ENCODE results near the gene ZNF469.

ZNF469 gene

DNA sequence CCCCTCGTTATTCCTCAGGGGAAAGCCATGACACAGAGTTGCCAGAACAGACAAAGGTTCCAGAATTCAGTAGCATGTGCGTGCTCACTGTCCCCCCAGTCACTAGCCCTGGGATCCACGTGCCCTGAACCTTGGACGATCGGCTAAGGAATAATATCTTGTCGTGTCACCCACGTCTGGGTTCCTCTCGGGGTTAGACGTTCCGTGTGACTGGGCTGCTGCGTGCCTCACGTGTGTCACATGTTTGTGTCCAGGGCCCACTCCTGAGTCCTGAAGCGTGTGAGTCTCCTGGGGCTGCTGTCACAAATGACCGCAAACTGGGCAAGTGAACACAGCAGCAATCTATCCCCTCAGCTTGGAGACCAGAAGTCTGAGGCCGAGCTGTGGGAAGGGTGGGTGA, 12.4 kb upstream of the ZNF469 start:
- Histone ChIP-seq H3K36me3 (ENCODE audit: control insufficient read depth in 2 of 2, insufficient read depth in 2 of 2, low read length in 2 of 2) (no peaks in the 10 kb centered on the region), H3K27me3 (ENCODE audit: control insufficient read depth in 2 of 2, insufficient read depth in 2 of 2, low read length in 2 of 2) (no peaks in the 10 kb centered on the region), H3K9ac (ENCODE audit: low read depth in 1 of 2, low read length in 2 of 2) (no peak overlapping the region), H3K9me3 (ENCODE audit: control insufficient read depth in 2 of 2, low read length in 2 of 2) (no peaks in the 10 kb centered on the region), H3K4me3 (ENCODE audit: low read length in 2 of 2) (no peak overlapping the region), H3K27ac (ENCODE audit: low read depth in 2 of 2, low read length in 2 of 2) (no peak overlapping the region), H3K4me1 (ENCODE audit: control insufficient read depth in 2 of 2, insufficient read depth in 2 of 2, low read length in 2 of 2) (no peaks in the 10 kb centered on the region)

DNA sequence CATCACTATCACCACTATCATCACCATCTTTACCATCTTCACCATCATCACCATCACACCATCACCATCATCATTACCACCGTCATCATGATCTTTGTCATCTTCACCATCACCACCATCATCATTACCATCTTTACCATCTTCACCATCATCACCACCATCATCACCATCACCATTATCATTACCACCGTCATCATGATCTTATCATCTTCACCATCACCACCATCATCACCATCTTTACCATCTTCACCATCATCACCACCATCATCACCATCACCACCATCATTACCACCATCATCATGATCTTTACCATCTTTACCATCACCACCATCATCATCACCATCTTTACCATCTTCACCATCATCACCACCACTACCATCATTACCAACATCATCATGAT, 10.2 kb upstream of the ZNF469 start:
- H3K4me3 ChIP-seq (ENCODE audit: low read length in 2 of 2): no peak overlapping the region
- H3K9ac ChIP-seq (ENCODE audit: low read depth in 1 of 2, low read length in 2 of 2): no peak overlapping the region
- H3K27me3 ChIP-seq (ENCODE audit: control insufficient read depth in 2 of 2, insufficient read depth in 2 of 2, low read length in 2 of 2): no peaks in the 10 kb centered on the region
- H3K4me1 ChIP-seq (ENCODE audit: control insufficient read depth in 2 of 2, insufficient read depth in 2 of 2, low read length in 2 of 2): no peaks in the 10 kb centered on the region
- no peak overlapping the region for H3K27ac ChIP-seq (ENCODE audit: low read depth in 2 of 2, low read length in 2 of 2)
- no peaks in the 10 kb centered on the region for H3K36me3 ChIP-seq (ENCODE audit: control insufficient read depth in 2 of 2, insufficient read depth in 2 of 2, low read length in 2 of 2)
- H3K9me3 ChIP-seq (ENCODE audit: control insufficient read depth in 2 of 2, low read length in 2 of 2): no peaks in the 10 kb centered on the region

DNA sequence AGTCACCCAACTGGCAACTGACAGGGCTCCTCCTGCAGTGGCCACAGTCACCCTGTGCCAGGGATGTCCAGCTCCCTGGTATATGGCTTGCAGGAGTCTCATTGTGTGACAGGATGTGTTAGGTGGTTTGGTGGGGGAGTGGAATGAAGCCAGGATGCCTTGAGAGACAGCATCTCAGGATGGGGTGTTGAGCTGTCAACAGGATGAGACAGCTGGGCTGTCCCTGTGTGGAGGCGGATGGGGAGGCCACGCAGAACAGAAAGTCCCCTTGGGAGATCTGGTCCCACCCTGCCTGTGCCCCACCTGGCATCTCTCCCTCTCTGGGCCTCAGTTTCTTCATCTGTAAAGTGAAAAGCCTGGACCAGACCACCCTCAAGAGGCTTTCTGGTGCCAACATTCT, 9.5 kb upstream of the ZNF469 start:
- H3K9ac ChIP-seq (ENCODE audit: low read depth in 1 of 2, low read length in 2 of 2): no peak overlapping the region
- H3K9me3 ChIP-seq (ENCODE audit: control insufficient read depth in 2 of 2, low read length in 2 of 2): no peaks in the 10 kb centered on the region
- H3K4me3 ChIP-seq (ENCODE audit: low read length in 2 of 2): no peak overlapping the region
- no peak overlapping the region for H3K27ac ChIP-seq (ENCODE audit: low read depth in 2 of 2, low read length in 2 of 2)
- no peaks in the 10 kb centered on the region for H3K36me3 ChIP-seq (ENCODE audit: control insufficient read depth in 2 of 2, insufficient read depth in 2 of 2, low read length in 2 of 2)
- no peaks in the 10 kb centered on the region for H3K4me1 ChIP-seq (ENCODE audit: control insufficient read depth in 2 of 2, insufficient read depth in 2 of 2, low read length in 2 of 2)
- no peaks in the 10 kb centered on the region for H3K27me3 ChIP-seq (ENCODE audit: control insufficient read depth in 2 of 2, insufficient read depth in 2 of 2, low read length in 2 of 2)

- Histone ChIP-seq H3K4me3 (ENCODE audit: low read length in 2 of 2) (no peak overlapping the region), H3K36me3 (ENCODE audit: control insufficient read depth in 2 of 2, insufficient read depth in 2 of 2, low read length in 2 of 2) (no peaks in the 10 kb centered on the region), H3K27ac (ENCODE audit: low read depth in 2 of 2, low read length in 2 of 2) (no peak overlapping the region)
These were observed 8.7 kb upstream of the ZNF469 start for GRCh38 chr16:88373927-88374492.

DNA sequence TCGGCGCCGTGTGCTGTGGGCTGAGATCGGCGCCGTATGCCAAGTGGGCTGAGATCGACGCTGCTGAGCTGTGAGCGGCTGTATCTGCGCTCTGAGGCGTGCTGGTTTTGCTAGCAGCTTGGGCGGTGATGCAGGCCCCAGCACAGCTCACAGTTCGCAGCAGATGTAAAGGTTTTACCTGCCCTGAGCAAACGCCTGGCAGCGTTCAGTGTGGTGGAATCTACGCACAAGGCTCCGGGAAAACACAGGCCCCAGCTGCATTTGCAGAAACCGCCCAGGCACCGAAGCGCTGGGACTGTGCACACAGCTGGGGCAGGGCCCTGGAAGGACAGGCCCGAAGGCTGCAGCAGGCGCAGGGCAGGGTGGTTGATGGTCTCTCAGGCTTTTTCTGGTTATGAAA, 8.0 kb upstream of the ZNF469 start:
- Histone ChIP-seq H3K36me3 (ENCODE audit: control insufficient read depth in 2 of 2, insufficient read depth in 2 of 2, low read length in 2 of 2) (no peaks in the 10 kb centered on the region), H3K27me3 (ENCODE audit: control insufficient read depth in 2 of 2, insufficient read depth in 2 of 2, low read length in 2 of 2) (no peaks in the 10 kb centered on the region), H3K9ac (ENCODE audit: low read depth in 1 of 2, low read length in 2 of 2) (no peak overlapping the region), H3K27ac (ENCODE audit: low read depth in 2 of 2, low read length in 2 of 2) (no peak overlapping the region), H3K4me3 (ENCODE audit: low read length in 2 of 2) (no peak overlapping the region), H3K4me1 (ENCODE audit: control insufficient read depth in 2 of 2, insufficient read depth in 2 of 2, low read length in 2 of 2) (no peaks in the 10 kb centered on the region), H3K9me3 (ENCODE audit: control insufficient read depth in 2 of 2, low read length in 2 of 2) (no peaks in the 10 kb centered on the region)

More at GRCh38 chr16:88373927-88374492, 8.7 kb upstream of the ZNF469 start:
- Histone ChIP-seq H3K27me3 (ENCODE audit: control insufficient read depth in 2 of 2, insufficient read depth in 2 of 2, low read length in 2 of 2) (no peaks in the 10 kb centered on the region), H3K9ac (ENCODE audit: low read depth in 1 of 2, low read length in 2 of 2) (no peak overlapping the region), H3K9me3 (ENCODE audit: control insufficient read depth in 2 of 2, low read length in 2 of 2) (no peaks in the 10 kb centered on the region), H3K4me1 (ENCODE audit: control insufficient read depth in 2 of 2, insufficient read depth in 2 of 2, low read length in 2 of 2) (no peaks in the 10 kb centered on the region)

- Histone ChIP-seq H3K9ac (ENCODE audit: low read depth in 1 of 2, low read length in 2 of 2) (no peak overlapping the region), H3K27me3 (ENCODE audit: control insufficient read depth in 2 of 2, insufficient read depth in 2 of 2, low read length in 2 of 2) (no peaks in the 10 kb centered on the region), H3K4me3 (ENCODE audit: low read length in 2 of 2) (no peak overlapping the region), H3K27ac (ENCODE audit: low read depth in 2 of 2, low read length in 2 of 2) (no peak overlapping the region), H3K4me1 (ENCODE audit: control insufficient read depth in 2 of 2, insufficient read depth in 2 of 2, low read length in 2 of 2) (no peaks in the 10 kb centered on the region), H3K36me3 (ENCODE audit: control insufficient read depth in 2 of 2, insufficient read depth in 2 of 2, low read length in 2 of 2) (no peaks in the 10 kb centered on the region), H3K9me3 (ENCODE audit: control insufficient read depth in 2 of 2, low read length in 2 of 2) (no peaks in the 10 kb centered on the region)
These were observed 7.4 kb upstream of the ZNF469 start for GRCh38 chr16:88375236-88375975.

DNA sequence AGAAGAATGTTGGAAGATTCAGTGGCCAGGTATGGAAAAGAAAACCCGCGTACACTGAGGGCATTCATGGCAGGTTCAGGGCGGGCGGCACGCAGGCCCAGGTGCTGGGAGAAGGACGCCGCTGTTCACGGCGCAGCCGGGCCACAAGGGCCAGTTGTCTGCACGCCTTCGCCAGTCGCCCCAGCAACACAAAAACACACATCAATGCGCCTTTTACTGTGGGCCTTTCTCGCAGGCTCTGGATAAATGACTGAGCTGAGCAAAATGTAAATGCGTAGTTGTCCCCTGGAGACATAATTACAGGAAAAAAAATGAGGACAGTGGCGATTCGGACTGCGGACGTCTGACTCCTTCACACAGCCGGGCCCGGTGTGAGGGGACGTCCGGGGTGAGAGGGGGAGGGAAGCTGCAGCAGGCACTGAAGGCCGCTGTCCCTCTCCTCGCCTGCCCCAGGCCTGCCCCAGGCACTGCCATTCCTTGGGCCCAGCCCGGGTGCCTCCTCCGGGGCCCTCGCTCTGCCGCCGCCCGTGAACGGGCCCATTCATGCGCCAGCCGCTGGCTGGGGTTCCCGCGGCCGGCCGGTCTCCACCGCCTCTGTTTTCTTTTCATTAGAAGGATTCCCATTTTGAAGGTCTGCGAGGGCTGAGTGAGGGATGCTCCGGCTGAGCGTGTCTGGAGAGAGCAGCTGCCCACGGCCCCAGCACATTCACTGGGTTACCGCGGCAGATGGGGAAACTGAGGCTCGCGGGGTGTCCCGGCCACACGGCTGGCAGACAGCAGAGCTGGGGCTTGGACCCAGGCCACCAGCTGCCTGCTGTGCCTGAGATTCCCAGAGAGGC, 6.5 kb upstream of the ZNF469 start:
- H3K9me3 ChIP-seq (ENCODE audit: control insufficient read depth in 2 of 2, low read length in 2 of 2): no peaks in the 10 kb centered on the region
- H3K4me1 ChIP-seq (ENCODE audit: control insufficient read depth in 2 of 2, insufficient read depth in 2 of 2, low read length in 2 of 2): no peaks in the 10 kb centered on the region
- no peak overlapping the region for H3K27ac ChIP-seq (ENCODE audit: low read depth in 2 of 2, low read length in 2 of 2)
- no peaks in the 10 kb centered on the region for H3K36me3 ChIP-seq (ENCODE audit: control insufficient read depth in 2 of 2, insufficient read depth in 2 of 2, low read length in 2 of 2)
- no peak overlapping the region for H3K4me3 ChIP-seq (ENCODE audit: low read length in 2 of 2)
- H3K9ac ChIP-seq (ENCODE audit: low read depth in 1 of 2, low read length in 2 of 2): no peak overlapping the region
- peaks cover 2 to 3% of the 10 kb centered on the region in 2 donors for H3K27me3 ChIP-seq (ENCODE audit: control insufficient read depth in 2 of 2, insufficient read depth in 2 of 2, low read length in 2 of 2)

DNA sequence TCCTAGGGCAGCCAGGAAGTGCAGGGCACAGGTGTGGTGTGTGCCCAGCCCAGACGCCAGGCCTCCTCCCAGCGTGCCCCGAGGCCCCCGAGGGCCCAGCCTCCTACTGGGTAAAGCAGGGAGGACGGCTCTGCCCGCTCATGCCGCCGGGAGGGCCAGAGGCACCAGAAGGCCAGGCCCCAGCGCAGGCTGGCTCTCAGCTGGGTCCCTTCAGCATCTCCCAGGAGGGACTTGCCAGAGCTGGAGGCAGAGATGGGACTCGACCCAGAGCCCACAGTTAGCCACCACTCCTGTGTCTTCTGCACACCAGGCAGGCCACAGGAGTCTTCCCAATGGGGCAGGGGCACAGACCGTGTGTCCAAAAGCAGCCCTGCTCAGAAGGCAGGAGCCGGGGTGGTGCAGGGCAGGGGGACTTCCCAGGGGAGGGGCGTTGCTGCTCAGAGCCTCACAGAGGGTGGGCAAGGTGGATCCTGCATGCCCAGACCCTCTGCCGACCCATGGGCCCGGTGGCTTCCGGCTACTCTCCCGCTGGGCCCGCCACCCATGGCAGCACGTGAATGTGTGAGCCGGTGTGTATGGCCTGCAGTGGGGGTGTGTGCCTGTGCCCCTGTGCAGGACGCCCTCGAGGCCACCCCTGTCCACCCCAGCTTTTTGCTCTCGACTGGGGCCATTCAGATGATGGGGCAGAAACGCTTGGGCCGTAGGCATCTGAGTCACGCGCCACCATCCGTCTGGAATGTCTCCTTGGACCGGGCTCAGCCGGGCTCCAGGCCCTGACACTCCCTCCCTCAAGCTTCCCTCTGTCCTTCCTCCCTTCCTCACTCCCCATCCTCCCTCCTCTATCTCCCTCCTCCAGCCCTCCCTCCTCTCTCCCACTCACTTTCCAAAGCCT, 5.7 kb upstream of the ZNF469 start:
- H3K9me3 ChIP-seq (ENCODE audit: control insufficient read depth in 2 of 2, low read length in 2 of 2): no peaks in the 10 kb centered on the region
- H3K36me3 ChIP-seq (ENCODE audit: control insufficient read depth in 2 of 2, insufficient read depth in 2 of 2, low read length in 2 of 2): no peaks in the 10 kb centered on the region
- H3K27me3 ChIP-seq (ENCODE audit: control insufficient read depth in 2 of 2, insufficient read depth in 2 of 2, low read length in 2 of 2): peaks cover 6 to 8% of the 10 kb centered on the region in 2 donors
- no peak overlapping the region for H3K27ac ChIP-seq (ENCODE audit: low read depth in 2 of 2, low read length in 2 of 2)
- H3K4me1 ChIP-seq (ENCODE audit: control insufficient read depth in 2 of 2, insufficient read depth in 2 of 2, low read length in 2 of 2): no peaks in the 10 kb centered on the region
- no peak overlapping the region for H3K9ac ChIP-seq (ENCODE audit: low read depth in 1 of 2, low read length in 2 of 2)
- H3K4me3 ChIP-seq (ENCODE audit: low read length in 2 of 2): no peak overlapping the region

GRCh38 chr16:88377961-88378360, 4.8 kb upstream of the ZNF469 start:
- Histone ChIP-seq H3K4me1 (ENCODE audit: control insufficient read depth in 2 of 2, insufficient read depth in 2 of 2, low read length in 2 of 2) (no peaks in the 10 kb centered on the region), H3K4me3 (ENCODE audit: low read length in 2 of 2) (no peak overlapping the region), H3K27ac (ENCODE audit: low read depth in 2 of 2, low read length in 2 of 2) (no peak overlapping the region), H3K36me3 (ENCODE audit: control insufficient read depth in 2 of 2, insufficient read depth in 2 of 2, low read length in 2 of 2) (no peaks in the 10 kb centered on the region), H3K9ac (ENCODE audit: low read depth in 1 of 2, low read length in 2 of 2) (no peak overlapping the region), H3K9me3 (ENCODE audit: control insufficient read depth in 2 of 2, low read length in 2 of 2) (no peaks in the 10 kb centered on the region), H3K27me3 (ENCODE audit: control insufficient read depth in 2 of 2, insufficient read depth in 2 of 2, low read length in 2 of 2) (peaks cover 12 to 14% of the 10 kb centered on the region in 2 donors)
